Measurements from ENCODE around the gene UTP11.

Gene UTP11

GRCh38 chr1:38073534-38074301, 61.2 kb downstream of the UTP11 start:
- no peak for DNase-seq

DNA sequence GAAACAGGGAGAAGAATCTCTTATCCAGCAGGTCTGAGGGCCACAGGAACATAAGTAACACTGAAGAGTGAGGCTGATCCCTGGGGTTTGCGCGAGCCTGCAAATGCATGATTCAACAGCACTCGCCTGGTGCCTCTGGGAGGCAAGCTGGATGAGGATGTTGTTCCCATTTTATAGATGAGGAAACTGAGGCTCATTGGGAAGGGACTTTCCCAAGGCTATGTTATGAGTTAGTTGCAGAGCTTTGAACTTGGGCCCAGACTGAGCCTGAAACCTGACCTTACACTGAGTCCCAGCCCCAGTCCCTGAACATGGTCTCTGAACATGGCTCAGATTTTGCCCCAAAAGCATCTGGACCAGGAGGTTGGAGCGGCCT, 61.8 kb downstream of the UTP11 start:
- no peak for DNase-seq
